ENCODE results near the gene ADAP1.
"Not testable (repeated sequence)": the region's sequence is repeated elsewhere in the genome, so short reads cannot be mapped to it uniquely, and the experiment has no call there.

ADAP1 gene

DNA sequence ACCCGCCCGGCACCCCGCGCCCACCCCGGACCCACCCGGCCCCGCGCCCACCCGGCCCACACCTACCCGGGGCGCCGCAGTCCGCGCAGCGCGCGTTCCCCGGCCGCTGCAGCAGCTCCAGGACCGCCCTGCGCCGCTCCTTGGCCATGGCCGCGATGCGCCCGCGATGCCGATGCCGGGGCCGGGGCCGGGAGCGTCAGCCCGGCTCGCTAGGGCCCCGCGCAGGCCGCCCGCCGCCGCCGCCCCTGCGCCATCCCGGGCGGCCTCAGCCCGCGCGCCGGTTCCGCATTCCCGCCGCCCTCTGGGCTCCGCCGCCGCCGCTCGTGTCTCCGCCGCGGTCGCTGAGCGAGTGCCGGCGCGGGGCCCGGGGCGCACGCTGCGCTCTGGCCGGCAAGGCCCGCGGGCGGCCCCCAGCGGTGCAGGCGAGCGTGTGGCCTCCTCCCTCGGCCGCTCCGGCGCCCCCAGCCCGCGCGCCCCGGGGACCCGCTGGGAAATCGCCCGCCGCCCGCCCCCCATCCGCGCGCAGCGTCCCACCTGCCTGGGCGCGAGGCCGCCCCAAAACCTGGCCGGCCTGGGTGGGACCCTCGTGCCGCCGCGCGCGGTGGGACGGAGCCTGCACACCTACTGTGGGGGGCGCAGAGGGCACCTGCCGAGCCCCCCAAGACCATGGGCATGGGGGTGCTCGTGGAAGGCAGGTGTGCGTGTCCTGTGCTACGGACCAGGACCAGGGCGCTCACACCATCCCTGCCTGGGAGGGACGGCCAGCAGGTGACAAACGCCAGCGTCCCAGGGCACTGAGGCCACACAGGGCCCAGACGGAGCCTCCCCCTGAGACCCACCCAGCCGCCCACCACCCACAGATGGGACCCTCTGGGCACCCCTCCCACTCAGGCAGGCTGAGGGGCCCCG, at the start of gene ADAP1:
Gene ADAP1 (minus strand): TSS at position 351 of the 909 bp plus-strand sequence. CDS start 203 bp downstream, at position 148.
- peak within 1 kb of the TSS; percentile 64 for H3K4me3 ChIP-seq (ENCODE audit: low read length)
- TF ChIP-seq ZNF274 (IDR thresholded peaks at IDR 0.05; ENCODE audit: low read depth, low read length), result no peak

GRCh38 chr7:1002445-1002844, 48.0 kb upstream of the ADAP1 start:
- H3K4me3 ChIP-seq (ENCODE audit: low read length), result not testable (repeated sequence)

- H3K4me3 ChIP-seq (ENCODE audit: low read length), result not testable (repeated sequence)
These were observed 47.5 kb upstream of the ADAP1 start for GRCh38 chr7:1002026-1002425.

GRCh38 chr7:1001069-1001770, 46.7 kb upstream of the ADAP1 start:
- H3K4me3 ChIP-seq (ENCODE audit: low read length), result not testable (repeated sequence)

- no peak overlapping the region for H3K4me3 ChIP-seq (ENCODE audit: low read length)
These were observed 45.8 kb upstream of the ADAP1 start for GRCh38 chr7:999941-1000935.

DNA sequence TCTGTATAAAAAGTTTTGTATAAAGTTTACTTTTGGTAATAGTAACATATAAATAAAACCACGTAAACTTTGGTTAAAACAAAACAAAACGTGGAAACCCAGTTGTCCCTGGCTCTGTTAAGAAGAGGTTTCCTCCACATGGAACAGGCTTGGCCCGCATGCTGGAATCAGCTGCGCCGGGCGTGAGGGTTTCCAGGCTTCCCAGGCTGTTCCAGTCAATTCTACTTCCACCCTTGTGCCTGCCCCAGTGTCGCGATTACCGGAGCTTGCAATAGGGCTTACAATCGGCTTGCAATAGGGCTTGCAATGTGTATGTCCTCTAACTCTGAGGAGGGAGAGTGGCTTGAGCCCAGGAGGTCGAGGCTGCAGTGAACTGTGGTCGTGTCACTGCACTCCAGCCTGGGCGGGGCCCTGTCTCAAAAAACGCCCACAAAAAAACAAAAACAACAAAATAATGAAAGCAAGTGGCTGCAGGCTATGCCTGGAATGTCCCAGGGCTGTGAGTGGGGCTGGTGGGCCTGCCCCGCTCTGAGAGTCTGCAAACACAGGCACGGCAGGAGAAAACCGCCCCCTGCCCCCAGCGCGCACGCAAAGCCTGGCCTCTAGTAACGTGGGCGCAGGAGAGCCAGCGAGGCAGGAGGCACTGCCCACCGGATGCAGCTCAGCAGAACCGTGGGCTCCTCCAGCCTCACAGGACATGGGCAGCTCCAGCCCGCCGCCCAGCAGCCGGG, 44.8 kb upstream of the ADAP1 start:
- no peak for TF ChIP-seq ZNF274 (IDR thresholded peaks at IDR 0.05; ENCODE audit: low read depth, low read length)
- H3K4me3 ChIP-seq (ENCODE audit: low read length), result no peak overlapping the region

More at GRCh38 chr7:999941-1000935, 45.8 kb upstream of the ADAP1 start:
- TF ChIP-seq ZNF274 (IDR thresholded peaks at IDR 0.05; ENCODE audit: low read depth, low read length), result no peak

- TF ChIP-seq ZNF274 (IDR thresholded peaks at IDR 0.05; ENCODE audit: low read depth, low read length), result no peak
- H3K4me3 ChIP-seq (ENCODE audit: low read length), result no peak overlapping the region
These were observed 43.2 kb upstream of the ADAP1 start for GRCh38 chr7:997404-998395.

DNA sequence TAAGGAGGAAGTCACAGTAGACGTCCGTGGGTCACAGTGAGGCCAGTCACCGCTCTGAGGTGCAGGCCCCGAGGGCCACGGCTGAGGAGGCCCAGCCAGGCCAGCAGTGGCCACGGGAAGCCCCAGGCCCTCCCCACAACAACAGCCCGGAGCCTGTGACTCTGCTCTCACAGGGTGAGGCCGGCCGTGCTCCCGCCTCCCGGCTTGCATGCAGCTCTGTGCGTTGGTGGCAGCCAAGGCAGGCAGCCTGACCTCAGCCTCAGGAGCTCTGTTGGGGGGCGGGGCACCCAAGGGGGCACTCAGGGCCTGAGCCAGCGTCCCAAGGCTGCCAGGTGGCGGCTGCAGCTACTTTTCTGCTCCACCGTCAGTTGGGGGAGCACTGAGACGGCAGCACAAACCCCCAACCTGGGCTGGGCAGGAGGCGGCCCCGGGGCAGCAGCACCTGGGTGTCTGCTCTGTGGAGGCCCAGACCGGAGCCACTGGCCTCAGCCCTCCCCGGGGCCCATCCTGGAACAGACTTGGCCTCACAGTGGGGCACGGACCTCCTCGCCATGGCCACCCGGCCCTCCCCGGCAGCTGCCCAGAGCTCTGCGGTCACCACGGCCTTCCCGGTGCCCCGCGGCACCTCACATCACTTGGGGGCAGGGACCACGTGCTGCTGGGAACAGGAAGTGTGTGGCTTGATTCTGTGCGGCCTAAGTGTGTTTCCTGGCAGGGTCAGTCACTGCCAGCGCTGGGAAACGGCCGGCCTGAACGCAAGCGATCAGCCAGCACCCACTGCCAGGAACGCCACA, 41.8 kb upstream of the ADAP1 start:
- no peak for TF ChIP-seq ZNF274 (IDR thresholded peaks at IDR 0.05; ENCODE audit: low read depth, low read length)

DNA sequence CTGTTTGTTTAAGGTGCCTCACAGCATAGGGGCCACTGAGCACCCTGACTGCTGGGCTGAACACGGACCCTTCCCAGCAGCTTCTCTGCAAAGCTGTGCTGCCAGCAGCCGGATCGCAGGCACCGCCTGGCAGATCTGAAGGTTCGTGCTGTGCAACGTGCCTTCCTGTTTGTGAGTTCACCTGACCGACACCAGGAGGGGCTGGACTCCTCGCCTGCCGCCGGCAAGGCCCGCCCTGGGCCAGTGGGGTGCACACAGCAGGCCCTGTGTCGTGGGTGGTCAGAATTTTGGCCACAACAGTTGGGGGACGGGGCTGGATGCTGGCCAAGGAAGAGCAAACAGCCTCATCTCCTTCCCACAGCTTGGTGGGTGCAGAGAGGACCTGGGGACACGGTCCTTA, 41.1 kb upstream of the ADAP1 start:
- no peak overlapping the region for H3K4me3 ChIP-seq (ENCODE audit: low read length)
- TF ChIP-seq ZNF274 (IDR thresholded peaks at IDR 0.05; ENCODE audit: low read depth, low read length), result no peak

More for the DNA sequence above, 41.8 kb upstream of the ADAP1 start:
- no peak overlapping the region for H3K4me3 ChIP-seq (ENCODE audit: low read length)

GRCh38 chr7:994592-995308, 40.3 kb upstream of the ADAP1 start:
- TF ChIP-seq ZNF274 (IDR thresholded peaks at IDR 0.05; ENCODE audit: low read depth, low read length), result no peak
- H3K4me3 ChIP-seq (ENCODE audit: low read length), result no peak overlapping the region
